Lung (tissue), 12 donors: ENCODE results near the gene PCGF5. TPM values are rescaled to one million over a fixed set of nuclear protein-coding genes. Genes with fewer than 3 reads are reported as not detected.
A peak's percentile ranks its signal among the peaks of the same experiment; 100 is the strongest.

Experiments
- ATAC-seq: fragments of 200-7000 bp; cut with Tn5 transposase; one replicate; pipeline ENCODE4 v1.9.1; 2020; ENCODE audit warnings: moderate number of reproducible peaks; ENCODE audit not compliant: insufficient read depth, low FRiP score
- DNase-seq, 3 donors: peaks; one replicate each; pipeline ENCODE4 v3.0.0-alpha.2; 2013 to 2017
- H3K27ac ChIP-seq, 2 donors: one replicate each; pipeline ENCODE4 v1.5.1; 2013; ENCODE audit warnings: mild to moderate bottlenecking in 2 of 2, moderate library complexity in 2 of 2, control low read depth in 1 of 2, inconsistent platforms in 1 of 2, low read depth in 1 of 2, low read length in 1 of 2
- H3K27me3 ChIP-seq, 3 donors: one replicate each; pipeline ENCODE4 v1.5.1; 2013; ENCODE audit warnings: low read length in 2 of 3; ENCODE audit not compliant: control insufficient read depth in 3 of 3, insufficient read depth in 3 of 3
- H3K36me3 ChIP-seq, 4 donors: one replicate each; pipeline ENCODE4 v1.5.1; 2013; ENCODE audit warnings: low read length in 4 of 4, mild to moderate bottlenecking in 1 of 4, moderate library complexity in 1 of 4; ENCODE audit not compliant: control insufficient read depth in 4 of 4, insufficient read depth in 4 of 4
- H3K4me1 ChIP-seq, 5 donors: one replicate each; pipeline ENCODE4 v1.5.1; 2013; ENCODE audit warnings: low read length in 5 of 5, mild to moderate bottlenecking in 2 of 5, moderate library complexity in 1 of 5; ENCODE audit not compliant: control insufficient read depth in 5 of 5, insufficient read depth in 5 of 5
- H3K4me3 ChIP-seq: one replicate; pipeline ENCODE4 v1.5.1; 2013; ENCODE audit warnings: mild to moderate bottlenecking, control low read depth, moderate library complexity
- H3K9ac ChIP-seq, 2 donors: one replicate each; pipeline ENCODE4 v1.5.1; 2013; ENCODE audit warnings: low read length in 2 of 2, control low read depth in 1 of 2; ENCODE audit not compliant: insufficient read depth in 1 of 2
- H3K9me3 ChIP-seq, 4 donors: one replicate each; pipeline ENCODE4 v1.5.1; 2013; ENCODE audit warnings: low read length in 3 of 4, mild to moderate bottlenecking in 1 of 4, moderate library complexity in 1 of 4; ENCODE audit not compliant: control insufficient read depth in 4 of 4, insufficient read depth in 3 of 4
- WGBS, 2 donors: extraction: QIAGEN DNeasy Blood & Tissue Kit; methylation state at CpG; one replicate each; pipeline ENCODE4 v1.1.7; 2013; 5-methylcytosine and 5-hydroxymethylcytosine counted together
- polyA plus RNA-seq, 2 donors: library from polyadenylated mRNA; stranded (reverse); fragments of 200-250 nt; gene quantifications; one replicate each; pipeline ENCODE4 v1.2.1, GENCODE V29; 2013
- total RNA-seq, 2 donors: library from RNA; depleted of rRNA in 1 of 2; stranded (reverse); fragments of >200 nt in 1 of 2; gene quantifications; one replicate each; pipeline ENCODE4 v1.2.1, GENCODE V29; 2014 to 2021
- TF ChIP-seq, protein P1 (sequence below): IDR thresholded peaks from 2 replicates; pipeline ENCODE4 v1.5.1; 2012; ENCODE audit warnings: mild to moderate bottlenecking; ENCODE audit errors: control extremely low read depth, extremely low read depth
- donor health status: control.
- donor health status: control.
- donor health status: Bipolar disorder and iron deficiency.
- donor health status: healthy.
- donor health status: DM: yes; HTN: yes; CAD: no.

The PCGF5 gene
- total and polyA plus RNA-seq, 4 donors, result 27.2 to 36.9 (median 32.6) TPM

DNA sequence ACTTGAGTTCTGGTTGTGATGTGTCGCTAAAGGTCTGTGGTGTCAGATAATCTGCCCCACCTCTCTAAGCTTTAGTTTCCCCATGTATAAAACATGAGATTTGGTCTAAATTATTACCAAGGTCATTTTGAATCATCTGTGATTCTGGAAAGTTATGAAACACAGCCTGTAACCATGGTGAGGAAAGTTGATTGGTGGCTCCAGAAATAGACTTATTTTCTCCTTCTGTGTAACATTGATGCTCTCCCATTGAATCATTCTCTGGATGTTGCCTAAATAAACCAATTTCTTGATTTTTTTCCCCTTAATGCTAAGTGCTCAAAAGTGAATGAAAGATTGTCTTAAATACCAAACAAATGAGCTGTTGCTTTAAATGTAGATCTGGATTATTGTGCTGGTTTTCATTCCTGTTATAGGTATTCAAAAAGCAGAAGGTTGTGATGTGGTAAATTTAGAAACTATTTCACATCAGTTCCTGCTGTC lies 30.0 kb upstream of the PCGF5 start:
- Histone ChIP-seq H3K36me3 (no peaks in the 10 kb centered on the region), H3K27me3 (no peaks in the 10 kb centered on the region), H3K9ac (no peak overlapping the region), H3K9me3 (no peaks in the 10 kb centered on the region), H3K27ac (peak overlapping the region in 1 of 2 donors; percentile 81), H3K4me1 (peaks cover 0 to 33% (median 4%) of the 10 kb centered on the region in 5 donors), H3K4me3 (no peak overlapping the region)
- WGBS, 2 donors, result 90 to 92% methylated on average over 1 of the region's 1 CpG
- DNase-seq (no peak), ATAC-seq (no peak)
- TF ChIP-seq, protein P1, sequence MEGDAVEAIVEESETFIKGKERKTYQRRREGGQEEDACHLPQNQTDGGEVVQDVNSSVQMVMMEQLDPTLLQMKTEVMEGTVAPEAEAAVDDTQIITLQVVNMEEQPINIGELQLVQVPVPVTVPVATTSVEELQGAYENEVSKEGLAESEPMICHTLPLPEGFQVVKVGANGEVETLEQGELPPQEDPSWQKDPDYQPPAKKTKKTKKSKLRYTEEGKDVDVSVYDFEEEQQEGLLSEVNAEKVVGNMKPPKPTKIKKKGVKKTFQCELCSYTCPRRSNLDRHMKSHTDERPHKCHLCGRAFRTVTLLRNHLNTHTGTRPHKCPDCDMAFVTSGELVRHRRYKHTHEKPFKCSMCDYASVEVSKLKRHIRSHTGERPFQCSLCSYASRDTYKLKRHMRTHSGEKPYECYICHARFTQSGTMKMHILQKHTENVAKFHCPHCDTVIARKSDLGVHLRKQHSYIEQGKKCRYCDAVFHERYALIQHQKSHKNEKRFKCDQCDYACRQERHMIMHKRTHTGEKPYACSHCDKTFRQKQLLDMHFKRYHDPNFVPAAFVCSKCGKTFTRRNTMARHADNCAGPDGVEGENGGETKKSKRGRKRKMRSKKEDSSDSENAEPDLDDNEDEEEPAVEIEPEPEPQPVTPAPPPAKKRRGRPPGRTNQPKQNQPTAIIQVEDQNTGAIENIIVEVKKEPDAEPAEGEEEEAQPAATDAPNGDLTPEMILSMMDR, result no peak

DNA sequence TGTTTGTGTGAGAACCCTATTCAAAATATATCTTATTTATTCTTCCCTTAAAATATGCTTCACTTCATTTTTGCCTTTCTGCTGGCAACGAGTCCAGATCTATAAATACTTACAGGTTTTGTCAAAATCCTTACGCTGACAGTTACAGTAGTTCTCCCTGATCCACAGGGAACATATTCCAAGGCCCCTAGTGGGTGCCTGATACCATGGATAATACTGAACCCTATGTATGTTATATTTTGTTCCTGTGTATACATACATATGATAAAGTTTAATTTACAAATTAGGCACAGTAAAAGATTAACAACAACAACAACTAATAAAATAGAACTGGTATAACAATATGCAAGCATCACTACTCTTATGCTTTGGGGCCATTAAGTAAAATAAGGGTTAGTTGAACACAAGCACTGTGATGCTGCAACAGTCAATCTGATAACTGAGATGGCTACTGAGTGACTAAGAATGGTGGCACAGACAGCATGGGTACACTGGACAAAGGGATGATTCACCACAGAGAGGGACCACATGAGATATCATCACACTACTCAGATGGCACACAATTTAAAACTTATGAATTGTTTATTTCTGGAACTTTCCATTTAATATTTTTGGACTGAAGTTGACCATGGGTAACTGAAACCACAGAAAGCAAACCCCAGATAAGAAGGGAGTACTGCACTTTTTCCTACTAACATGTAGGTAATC lies 29.4 kb upstream of the PCGF5 start:
- peak; percentile 59 for ATAC-seq

DNA sequence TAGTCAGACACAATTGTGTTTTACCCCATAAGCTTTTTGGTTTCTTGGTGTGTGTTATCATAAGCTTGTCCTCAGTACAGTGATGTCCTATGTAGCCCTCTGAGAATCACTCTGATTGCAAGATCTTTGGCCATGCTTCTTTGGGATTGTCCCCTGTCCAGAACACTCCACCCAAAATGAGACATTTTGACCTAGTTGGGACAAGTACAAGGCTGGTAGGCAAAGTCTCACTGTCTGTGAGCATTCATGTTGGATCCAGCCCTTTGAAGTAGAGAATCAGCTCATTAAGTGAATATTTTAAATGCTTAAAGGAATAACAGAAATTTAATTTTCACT lies 28.9 kb upstream of the PCGF5 start:
- Histone ChIP-seq H3K4me1 (peaks cover 0 to 37% (median 3%) of the 10 kb centered on the region in 5 donors), H3K36me3 (no peaks in the 10 kb centered on the region), H3K27me3 (no peaks in the 10 kb centered on the region), H3K9me3 (no peaks in the 10 kb centered on the region), H3K9ac (no peak overlapping the region), H3K27ac (peak overlapping the region in 1 of 2 donors; percentile 79), H3K4me3 (no peak overlapping the region)
- DNase-seq (no peak), ATAC-seq (no peak)
- TF ChIP-seq, protein P1, result no peak

More for the DNA sequence above, 29.4 kb upstream of the PCGF5 start:
- H3K9ac ChIP-seq, result no peak overlapping the region
- H3K4me3 ChIP-seq, result no peak overlapping the region
- no peaks in the 10 kb centered on the region for H3K9me3 ChIP-seq
- WGBS, 2 donors, result 83 to 85% methylated on average over 2 of the region's 2 CpGs
- no peaks in the 10 kb centered on the region for H3K27me3 ChIP-seq
- TF ChIP-seq, protein P1, result no peak
- no peaks in the 10 kb centered on the region for H3K36me3 ChIP-seq
- no peak for DNase-seq
- peaks cover 0 to 33% (median 3%) of the 10 kb centered on the region in 5 donors for H3K4me1 ChIP-seq
- H3K27ac ChIP-seq, result peak overlapping the region in 1 of 2 donors; percentile 81
